HepG2 (cell line): ENCODE measurements around the gene COQ9. TPM values are rescaled to one million over a fixed set of nuclear protein-coding genes. Genes with fewer than 3 reads are reported as not detected.

Experiments used
- BCLAF1 ChIP-seq: fragments of 450-650 bp; IDR thresholded peaks from 2 replicates; pipeline ENCODE4 v1.6.1; 2017; ENCODE audit warnings: mild to moderate bottlenecking
- CBX1 ChIP-seq: IDR thresholded peaks from one replicate; pipeline ENCODE4 v1.6.1; 2016; ENCODE audit warnings: antibody characterized with exemption, low read depth
- EP300 ChIP-seq, 3 experiments: sonication (generic) in 1 of 3; formaldehyde crosslinking in 1 of 3; IDR thresholded peaks; 2 replicates each; pipeline versions ENCODE4 v1.5.1 to v1.6.1; 2011 to 2020; ENCODE audit warnings: low read depth in 2 of 3, low read length in 2 of 3, borderline replicate concordance in 1 of 3, improper control_type of control experiment in 1 of 3, mild to moderate bottlenecking in 1 of 3, missing genetic modification reagents in 1 of 3, moderate library complexity in 1 of 3
- HMGXB3 ChIP-seq: sonication (generic); formaldehyde crosslinking; IDR thresholded peaks from 2 replicates; pipeline ENCODE4 v1.4.0; 2020; ENCODE audit warnings: missing genetic modification reagents, borderline replicate concordance
- MEF2D ChIP-seq: sonication (generic); formaldehyde crosslinking; IDR thresholded peaks from 2 replicates; pipeline ENCODE4 v1.5.1; 2020; ENCODE audit warnings: mild to moderate bottlenecking, missing genetic modification reagents
- PAF1 ChIP-seq: IDR thresholded peaks from 2 replicates; pipeline ENCODE4 v1.6.1; 2016; ENCODE audit warnings: missing genetic modification reagents, missing compliant biosample characterization
- POLR2AphosphoS2 ChIP-seq: IDR thresholded peaks from 2 replicates; pipeline ENCODE4 v1.6.1; 2011; ENCODE audit warnings: low read depth, low read length, improper control_type of control experiment
- SP5 ChIP-seq: IDR thresholded peaks from 2 replicates; pipeline ENCODE4 v1.6.1; 2016; ENCODE audit warnings: low read depth, borderline replicate concordance
- SRSF9 ChIP-seq: fragments of 200-400 bp; formaldehyde crosslinking; IDR thresholded peaks from 2 replicates; pipeline ENCODE4 v1.6.1; 2018; ENCODE audit warnings: borderline replicate concordance, mild to moderate bottlenecking, low read depth, low read length; ENCODE audit not compliant: insufficient read depth, poor library complexity, severe bottlenecking
- TOPORS ChIP-seq: sonication (generic); formaldehyde crosslinking; IDR thresholded peaks from 2 replicates; pipeline ENCODE4 v1.8.0; 2023; ENCODE audit warnings: mild to moderate bottlenecking, missing genetic modification reagents
- ZFP36L1 ChIP-seq: sonication (generic); formaldehyde crosslinking; IDR thresholded peaks from 2 replicates; pipeline ENCODE4 v1.8.0; 2022; ENCODE audit warnings: mild to moderate bottlenecking, missing genetic modification reagents, moderate library complexity
- ZHX2 ChIP-seq, 2 experiments: sonication (generic) in 1 of 2; formaldehyde crosslinking in 1 of 2; IDR thresholded peaks; 2 replicates each; pipeline versions ENCODE4 v1.6.1 to v1.9.0; 2014 to 2022; ENCODE audit warnings: antibody characterized with exemption in 1 of 2, borderline replicate concordance in 1 of 2, inconsistent platforms in 1 of 2, low read depth in 1 of 2, missing genetic modification reagents in 1 of 2
- ZNF296 ChIP-seq: sonication (generic); formaldehyde crosslinking; conservative IDR thresholded peaks from 2 replicates; pipeline ENCODE4 v1.5.0; 2020; ENCODE audit warnings: mild to moderate bottlenecking, missing genetic modification reagents
- ZNF703 ChIP-seq: sonication (generic); formaldehyde crosslinking; IDR thresholded peaks from 2 replicates; pipeline ENCODE4 v1.5.1; 2020; ENCODE audit warnings: missing genetic modification reagents, mild to moderate bottlenecking, moderate library complexity, borderline replicate concordance
- polyA plus RNA-seq, 8 experiments: library from polyadenylated mRNA; depleted of rRNA in 3 of 8; stranded (reverse) in 7 of 8; unstranded in 1 of 8; fragments of >200 nt; fragmentation: Illumina TruSeq in 4 of 8; extraction: Trizol in 4 of 8; gene quantifications; 2 replicates each; pipeline versions ENCODE4 v1.2.1 to v1.2.3, GENCODE V29; 2011 to 2016; ENCODE audit warnings: low read depth in 4 of 8, missing spikeins in 1 of 8, mixed read lengths in 1 of 8; ENCODE audit not compliant: insufficient read depth in 1 of 8
- total RNA-seq, 5 experiments: library from RNA; depleted of rRNA; stranded (reverse); fragments of >200 nt; fragmentation: Illumina TruSeq; extraction: Trizol; gene quantifications; 2 replicates each; pipeline ENCODE4 v1.2.3, GENCODE V29; 2016; ENCODE audit warnings: low read depth in 1 of 5

The COQ9 gene
- total and polyA plus RNA-seq, 2 of the 13 experiments (the other 11 are each of a cell fraction or from before 2014, with no cell fraction given): 57.5 to 108 TPM

DNA sequence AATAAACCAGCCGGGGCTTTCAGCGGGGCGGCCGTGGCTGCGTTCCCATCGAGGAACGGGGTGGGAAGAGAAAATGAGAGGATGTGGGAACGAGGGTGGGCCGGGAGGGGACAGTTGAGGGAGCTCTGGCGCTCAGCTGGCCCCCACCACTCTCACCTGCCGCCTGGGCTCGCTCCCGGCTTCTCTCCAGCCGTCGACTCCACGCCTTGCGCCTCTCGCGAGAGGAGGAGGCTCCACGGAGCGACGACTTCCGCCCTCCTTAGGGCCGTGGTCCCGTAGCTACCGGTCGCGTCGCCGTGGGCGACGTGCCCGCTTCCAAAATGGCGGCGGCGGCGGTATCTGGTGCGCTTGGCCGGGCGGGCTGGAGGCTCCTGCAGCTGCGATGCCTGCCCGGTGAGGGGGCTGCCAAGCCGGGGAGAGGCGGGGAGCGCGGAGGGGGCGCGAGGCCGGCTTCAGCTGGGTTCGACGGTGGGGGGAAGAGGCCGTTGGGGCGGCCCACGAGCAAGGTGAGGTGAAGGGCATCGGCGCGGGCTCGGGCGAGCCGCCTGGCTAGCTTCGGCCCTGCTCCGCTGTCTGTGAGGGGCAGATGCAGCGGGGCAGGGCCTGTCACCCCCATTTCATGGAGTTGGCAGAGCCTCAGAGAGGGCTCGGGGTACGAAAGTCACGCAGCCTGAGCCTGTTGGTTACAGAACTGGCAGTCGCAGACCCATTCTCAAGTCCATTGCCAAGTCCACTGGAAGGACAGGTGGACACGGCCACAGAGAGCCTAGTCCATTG, at the start of gene COQ9, which contains the start of gene CIAPIN1 (continued):
- TF ChIP-seq EP300 (IDR thresholded peaks at IDR 0.05; ENCODE audit: low read depth in 2 of 2, low read length in 2 of 2): peak in 1 of 2 experiments; percentile 42; a peak in 1 of 4 replicates
- peak; percentile 54 for TF ChIP-seq EP300 (CRISPR knock-in tag; IDR thresholded peaks at IDR 0.05; ENCODE audit: borderline replicate concordance)
- no peak for TF ChIP-seq CBX1
- TF ChIP-seq BCLAF1: no peak
- peak; percentile 92 for TF ChIP-seq ZHX2 (IDR thresholded peaks at IDR 0.05; ENCODE audit: low read depth)
- no peak for TF ChIP-seq ZHX2 (CRISPR knock-in tag; IDR thresholded peaks at IDR 0.05; ENCODE audit: borderline replicate concordance)
- peak; percentile 93 for TF ChIP-seq HMGXB3 (CRISPR knock-in tag)
- peak; percentile 54; the same call in 1 of the 2 replicates for TF ChIP-seq SP5 (CRISPR knock-in tag)
- TF ChIP-seq ZNF703 (CRISPR knock-in tag): peak; percentile 65; the same call in 1 of the 2 replicates
- no peak for TF ChIP-seq PAF1 (CRISPR knock-in tag)
- no peak for TF ChIP-seq SRSF9
- peak; percentile 92; the same call in 1 of the 2 replicates for TF ChIP-seq TOPORS
- TF ChIP-seq MEF2D: peak; percentile 94
- peak; percentile 94 for TF ChIP-seq ZNF296 (CRISPR knock-in tag)
- no peak for TF ChIP-seq POLR2AphosphoS2
- TF ChIP-seq ZFP36L1 (CRISPR knock-in tag): no peak
